HepG2 (cell line): ENCODE data around the gene LRRN2. TPM values are rescaled to one million over a fixed set of nuclear protein-coding genes. Genes with fewer than 3 reads are reported as not detected.

Experiments used
- CCDC6 ChIP-seq: sonication (generic); formaldehyde crosslinking; IDR thresholded peaks from 2 replicates; pipeline ENCODE4 v1.8.1; 2022; ENCODE audit warnings: mild to moderate bottlenecking, missing genetic modification reagents, moderate library complexity
- CENPT ChIP-seq: sonication (generic); formaldehyde crosslinking; IDR thresholded peaks from 2 replicates; pipeline ENCODE4 v1.8.0; 2022; ENCODE audit warnings: low read depth, mild to moderate bottlenecking, moderate library complexity, missing genetic modification reagents
- GABPB1 ChIP-seq: IDR thresholded peaks from 2 replicates; pipeline ENCODE4 v1.6.1; 2016; ENCODE audit warnings: mild to moderate bottlenecking, missing genetic modification reagents, moderate library complexity, missing compliant biosample characterization
- GATA4 ChIP-seq: sonication (generic); IDR thresholded peaks from 2 replicates; pipeline ENCODE4 v1.6.1; 2016; ENCODE audit warnings: antibody characterized with exemption, low read depth, borderline replicate concordance
- HOXA9 ChIP-seq: sonication (generic); formaldehyde crosslinking; IDR thresholded peaks from 2 replicates; pipeline ENCODE4 v1.8.1; 2022; ENCODE audit warnings: missing genetic modification reagents, mild to moderate bottlenecking, moderate library complexity, borderline replicate concordance
- KAT8 ChIP-seq: IDR thresholded peaks from 2 replicates; pipeline ENCODE4 v1.6.1; 2016; ENCODE audit warnings: missing genetic modification reagents, missing compliant biosample characterization
- KLF13 ChIP-seq: sonication (generic); formaldehyde crosslinking; IDR thresholded peaks from 2 replicates; pipeline ENCODE4 v1.4.0; 2020; ENCODE audit warnings: mild to moderate bottlenecking, missing genetic modification reagents
- MTF2 ChIP-seq: sonication (generic); formaldehyde crosslinking; IDR thresholded peaks from 2 replicates; pipeline ENCODE4 v1.5.0; 2020; ENCODE audit warnings: missing genetic modification reagents, borderline replicate concordance
- MYNN ChIP-seq: sonication (generic); formaldehyde crosslinking; IDR thresholded peaks from 2 replicates; pipeline ENCODE4 v1.4.0; 2020; ENCODE audit warnings: mild to moderate bottlenecking, low read depth, missing genetic modification reagents
- NR3C1 ChIP-seq: sonication (generic); formaldehyde crosslinking; IDR thresholded peaks from 2 replicates; pipeline ENCODE4 v1.4.0; 2020; ENCODE audit warnings: missing genetic modification reagents
- RNF2 ChIP-seq: fragments of 450-650 bp; conservative IDR thresholded peaks from 2 replicates; pipeline ENCODE4 v1.6.1; 2016; ENCODE audit warnings: low read depth
- ZNF251 ChIP-seq: sonication (generic); formaldehyde crosslinking; IDR thresholded peaks from 2 replicates; pipeline ENCODE4 v1.9.0; 2021; ENCODE audit warnings: mild to moderate bottlenecking, missing genetic modification reagents
- ZNF260 ChIP-seq: sonication (generic); formaldehyde crosslinking; IDR thresholded peaks from 2 replicates; pipeline ENCODE4 v1.4.0; 2020; ENCODE audit warnings: missing genetic modification reagents, low read depth, mild to moderate bottlenecking, borderline replicate concordance
- ZNF496 ChIP-seq: sonication (generic); formaldehyde crosslinking; IDR thresholded peaks from 2 replicates; pipeline ENCODE4 v1.8.1; 2023; ENCODE audit warnings: mild to moderate bottlenecking, moderate library complexity, missing genetic modification reagents; ENCODE audit not compliant: insufficient replicate concordance
- ZNF530 ChIP-seq: sonication (generic); formaldehyde crosslinking; IDR thresholded peaks from 2 replicates; pipeline ENCODE4 v1.5.0; 2020; ENCODE audit warnings: low read depth, mild to moderate bottlenecking, missing genetic modification reagents
- ZNF557 ChIP-seq: sonication (generic); formaldehyde crosslinking; IDR thresholded peaks from 2 replicates; pipeline ENCODE4 v1.4.0; 2020; ENCODE audit warnings: missing genetic modification reagents
- ZNF672 ChIP-seq: sonication (generic); formaldehyde crosslinking; IDR thresholded peaks from 2 replicates; pipeline ENCODE4 v1.8.1; 2022; ENCODE audit warnings: missing genetic modification reagents
- ZNF720 ChIP-seq: sonication (generic); formaldehyde crosslinking; IDR thresholded peaks from 2 replicates; pipeline ENCODE4 v1.4.0; 2020; ENCODE audit warnings: missing genetic modification reagents
- ZNF878 ChIP-seq: sonication (generic); formaldehyde crosslinking; IDR thresholded peaks from 2 replicates; pipeline ENCODE4 v1.8.1; 2023; ENCODE audit warnings: mild to moderate bottlenecking, missing genetic modification reagents, moderate library complexity
- polyA plus RNA-seq, 8 experiments: library from polyadenylated mRNA; depleted of rRNA in 3 of 8; stranded (reverse) in 7 of 8; unstranded in 1 of 8; fragments of >200 nt; fragmentation: Illumina TruSeq in 4 of 8; extraction: Trizol in 4 of 8; gene quantifications; 2 replicates each; pipeline versions ENCODE4 v1.2.1 to v1.2.3, GENCODE V29; 2011 to 2016; ENCODE audit warnings: low read depth in 4 of 8, missing spikeins in 1 of 8, mixed read lengths in 1 of 8; ENCODE audit not compliant: insufficient read depth in 1 of 8
- total RNA-seq, 5 experiments: library from RNA; depleted of rRNA; stranded (reverse); fragments of >200 nt; fragmentation: Illumina TruSeq; extraction: Trizol; gene quantifications; 2 replicates each; pipeline ENCODE4 v1.2.3, GENCODE V29; 2016; ENCODE audit warnings: low read depth in 1 of 5
- TF ChIP-seq, protein P1 (sequence below): sonication (generic); formaldehyde crosslinking; IDR thresholded peaks from 2 replicates; pipeline ENCODE4 v1.9.0; 2021; ENCODE audit warnings: missing genetic modification reagents, borderline replicate concordance
- TF ChIP-seq, protein P2 (sequence below): sonication (generic); formaldehyde crosslinking; IDR thresholded peaks from 2 replicates; pipeline ENCODE4 v1.5.0; 2020; ENCODE audit warnings: missing genetic modification reagents, mild to moderate bottlenecking, borderline replicate concordance
- TF ChIP-seq, protein P3 (sequence below): sonication (generic); formaldehyde crosslinking; IDR thresholded peaks from 2 replicates; pipeline ENCODE4 v1.5.0; 2020; ENCODE audit warnings: mild to moderate bottlenecking, missing genetic modification reagents

The LRRN2 gene
- total and polyA plus RNA-seq, 2 of the 13 experiments (the other 11 are each of a cell fraction or from before 2014, with no cell fraction given) = not detected

DNA sequence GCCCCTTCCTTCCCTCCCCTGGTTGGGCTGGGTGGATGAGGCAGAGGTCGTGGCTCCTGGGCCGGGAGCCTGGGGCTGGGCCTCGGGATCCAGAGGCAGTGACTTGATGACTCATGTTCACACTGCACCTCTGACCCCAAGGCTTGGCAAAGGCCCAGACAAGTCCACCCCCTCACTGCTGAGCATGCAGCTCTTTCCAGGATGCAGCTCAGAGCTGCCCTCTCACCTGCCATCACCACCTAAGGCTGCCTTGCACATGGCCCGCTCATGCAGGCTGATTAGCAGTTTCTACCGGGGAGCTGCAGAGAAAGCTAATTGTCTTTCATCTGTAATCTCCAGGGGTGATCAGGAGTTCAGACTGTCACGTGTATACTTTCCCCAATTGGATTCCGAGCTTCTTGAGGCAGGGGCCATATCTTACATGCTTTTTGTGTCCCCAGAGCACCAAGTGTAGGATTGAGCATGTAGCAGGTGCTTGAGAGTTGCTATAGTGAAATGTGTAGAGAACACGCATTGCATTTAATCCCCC lies 62.1 kb downstream of the LRRN2 start (continued):
- TF ChIP-seq, protein P1, sequence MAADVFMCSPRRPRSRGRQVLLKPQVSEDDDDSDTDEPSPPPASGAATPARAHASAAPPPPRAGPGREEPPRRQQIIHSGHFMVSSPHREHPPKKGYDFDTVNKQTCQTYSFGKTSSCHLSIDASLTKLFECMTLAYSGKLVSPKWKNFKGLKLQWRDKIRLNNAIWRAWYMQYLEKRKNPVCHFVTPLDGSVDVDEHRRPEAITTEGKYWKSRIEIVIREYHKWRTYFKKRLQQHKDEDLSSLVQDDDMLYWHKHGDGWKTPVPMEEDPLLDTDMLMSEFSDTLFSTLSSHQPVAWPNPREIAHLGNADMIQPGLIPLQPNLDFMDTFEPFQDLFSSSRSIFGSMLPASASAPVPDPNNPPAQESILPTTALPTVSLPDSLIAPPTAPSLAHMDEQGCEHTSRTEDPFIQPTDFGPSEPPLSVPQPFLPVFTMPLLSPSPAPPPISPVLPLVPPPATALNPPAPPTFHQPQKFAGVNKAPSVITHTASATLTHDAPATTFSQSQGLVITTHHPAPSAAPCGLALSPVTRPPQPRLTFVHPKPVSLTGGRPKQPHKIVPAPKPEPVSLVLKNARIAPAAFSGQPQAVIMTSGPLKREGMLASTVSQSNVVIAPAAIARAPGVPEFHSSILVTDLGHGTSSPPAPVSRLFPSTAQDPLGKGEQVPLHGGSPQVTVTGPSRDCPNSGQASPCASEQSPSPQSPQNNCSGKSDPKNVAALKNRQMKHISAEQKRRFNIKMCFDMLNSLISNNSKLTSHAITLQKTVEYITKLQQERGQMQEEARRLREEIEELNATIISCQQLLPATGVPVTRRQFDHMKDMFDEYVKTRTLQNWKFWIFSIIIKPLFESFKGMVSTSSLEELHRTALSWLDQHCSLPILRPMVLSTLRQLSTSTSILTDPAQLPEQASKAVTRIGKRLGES (CRISPR knock-in tag) = no peak
- TF ChIP-seq ZNF251 (CRISPR knock-in tag) (no peak), ZNF672 (no peak), GABPB1 (CRISPR knock-in tag) (no peak), MTF2 (CRISPR knock-in tag) (no peak), ZNF260 (CRISPR knock-in tag) (no peak), NR3C1 (CRISPR knock-in tag) (no peak), HOXA9 (CRISPR knock-in tag) (no peak), ZNF720 (no peak), ZNF557 (CRISPR knock-in tag) (no peak), RNF2 (no peak), MYNN (CRISPR knock-in tag) (no peak), ZNF530 (CRISPR knock-in tag) (no peak), GATA4 (no peak), CCDC6 (no peak), KAT8 (no peak), ZNF878 (no peak), ZNF496 (CRISPR knock-in tag) (no peak), CENPT (CRISPR knock-in tag) (no peak), KLF13 (CRISPR knock-in tag) (no peak)
- TF ChIP-seq, protein P2, sequence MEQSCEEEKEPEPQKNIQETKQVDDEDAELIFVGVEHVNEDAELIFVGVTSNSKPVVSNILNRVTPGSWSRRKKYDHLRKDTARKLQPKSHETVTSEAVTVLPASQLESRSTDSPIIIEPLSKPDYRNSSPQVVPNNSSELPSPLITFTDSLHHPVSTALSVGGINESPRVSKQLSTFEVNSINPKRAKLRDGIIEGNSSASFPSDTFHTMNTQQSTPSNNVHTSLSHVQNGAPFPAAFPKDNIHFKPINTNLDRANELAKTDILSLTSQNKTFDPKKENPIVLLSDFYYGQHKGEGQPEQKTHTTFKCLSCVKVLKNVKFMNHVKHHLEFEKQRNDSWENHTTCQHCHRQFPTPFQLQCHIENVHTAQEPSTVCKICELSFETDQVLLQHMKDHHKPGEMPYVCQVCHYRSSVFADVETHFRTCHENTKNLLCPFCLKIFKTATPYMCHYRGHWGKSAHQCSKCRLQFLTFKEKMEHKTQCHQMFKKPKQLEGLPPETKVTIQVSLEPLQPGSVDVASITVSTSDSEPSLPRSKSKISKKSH (CRISPR knock-in tag) = no peak
- TF ChIP-seq, protein P3, sequence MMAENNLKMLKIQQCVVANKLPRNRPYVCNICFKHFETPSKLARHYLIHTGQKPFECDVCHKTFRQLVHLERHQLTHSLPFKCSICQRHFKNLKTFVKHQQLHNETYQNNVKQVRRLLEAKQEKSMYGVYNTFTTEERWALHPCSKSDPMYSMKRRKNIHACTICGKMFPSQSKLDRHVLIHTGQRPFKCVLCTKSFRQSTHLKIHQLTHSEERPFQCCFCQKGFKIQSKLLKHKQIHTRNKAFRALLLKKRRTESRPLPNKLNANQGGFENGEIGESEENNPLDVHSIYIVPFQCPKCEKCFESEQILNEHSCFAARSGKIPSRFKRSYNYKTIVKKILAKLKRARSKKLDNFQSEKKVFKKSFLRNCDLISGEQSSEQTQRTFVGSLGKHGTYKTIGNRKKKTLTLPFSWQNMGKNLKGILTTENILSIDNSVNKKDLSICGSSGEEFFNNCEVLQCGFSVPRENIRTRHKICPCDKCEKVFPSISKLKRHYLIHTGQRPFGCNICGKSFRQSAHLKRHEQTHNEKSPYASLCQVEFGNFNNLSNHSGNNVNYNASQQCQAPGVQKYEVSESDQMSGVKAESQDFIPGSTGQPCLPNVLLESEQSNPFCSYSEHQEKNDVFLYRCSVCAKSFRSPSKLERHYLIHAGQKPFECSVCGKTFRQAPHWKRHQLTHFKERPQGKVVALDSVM (CRISPR knock-in tag) = no peak
